GM12878 (cell line): ENCODE results near the gene KTN1. TPM values are rescaled to one million over a fixed set of nuclear protein-coding genes. Genes with fewer than 3 reads are reported as not detected.

ENCODE experiments used
- ATAC-seq: fragments of 200-7000 bp; cut with Tn5 transposase; 3 replicates; pipeline ENCODE4 v1.9.1; 2020; ENCODE audit warnings: mild to moderate bottlenecking, moderate library complexity
- BruUV-seq: library from RNA; stranded (reverse); fragments of 400-500 nt; replicated peaks from 2 replicates; lab custom pipeline; 2021; lab: Mats Ljungman, UMichigan
- CTCF ChIA-PET: fragments of 300-600 bp; sonication (Branson Sonifier 250); formaldehyde crosslinking; extraction: SDS; loops from one replicate; lab custom pipeline; 2021; ENCODE audit warnings: inconsistent platforms; lab: Yijun Ruan, JAX
- POLR2A ChIA-PET: fragments of 350-600 bp; formaldehyde crosslinking; extraction: SDS; loops from one replicate; lab custom pipeline; 2021; ENCODE audit warnings: inconsistent platforms; lab: Charles Lee
- RAD21 ChIA-PET: fragments of 300-600 bp; sonication (Branson Sonifier 250); formaldehyde crosslinking; loops from one replicate; lab custom pipeline; 2023; ENCODE audit warnings: antibody characterized with exemption; ENCODE audit not compliant: unreplicated experiment; lab: Charles Lee
- SMC1A ChIA-PET: fragments of 300-600 bp; sonication (Branson Sonifier 250); formaldehyde crosslinking; loops from one replicate; lab custom pipeline; 2023; ENCODE audit not compliant: unreplicated experiment, uncharacterized antibody; lab: Charles Lee
- DNase-seq: peaks from one replicate; pipeline ENCODE4 v3.0.0-alpha.2; 2011; ENCODE audit warnings: low read depth, low spot score
- FAIRE-seq: peaks from 3 replicates; lab custom pipeline; 2011; peaks lifted over from hg19 to GRCh38; lab: Jason Lieb, UNC
- H2AFZ ChIP-seq: 2 replicates; pipeline ENCODE4 v1.6.0; 2011; ENCODE audit warnings: low read depth, low read length, control low read depth; ENCODE audit not compliant: control insufficient read depth
- H3K27ac ChIP-seq: 2 replicates; pipeline ENCODE4 v1.5.1; 2011; ENCODE audit warnings: control low read depth; ENCODE audit not compliant: control insufficient read depth, insufficient read depth
- H3K27me3 ChIP-seq, 2 experiments: replicated peaks in 1 of 2; 2 replicates each; pipeline versions ENCODE4 v1.6.0 to v1.6.1; 2011; ENCODE audit warnings: low read length in 1 of 2; ENCODE audit not compliant: control insufficient read depth in 2 of 2, insufficient read depth in 2 of 2
- H3K36me3 ChIP-seq, 2 experiments: 2 replicates each; pipeline ENCODE4 v1.5.1; 2011; ENCODE audit warnings: low read length in 1 of 2; ENCODE audit not compliant: control insufficient read depth in 2 of 2, insufficient read depth in 2 of 2
- H3K4me1 ChIP-seq: 2 replicates; pipeline ENCODE4 v1.6.1; 2011; ENCODE audit warnings: mild to moderate bottlenecking, low read length, moderate library complexity, mixed read lengths; ENCODE audit not compliant: control insufficient read depth, insufficient read depth
- H3K4me2 ChIP-seq: 2 replicates; pipeline ENCODE4 v1.6.0; 2011; ENCODE audit warnings: control low read depth; ENCODE audit not compliant: control insufficient read depth, insufficient read depth
- H3K4me3 ChIP-seq: fragments of 200-600 bp; sonication (generic); 2 replicates; pipeline ENCODE4 v1.5.1; 2016
- H3K79me2 ChIP-seq: 2 replicates; pipeline ENCODE4 v1.6.0; 2011; ENCODE audit warnings: low read length; ENCODE audit not compliant: control insufficient read depth, insufficient read depth
- H3K9ac ChIP-seq: 2 replicates; pipeline ENCODE4 v1.8.0; 2011; ENCODE audit warnings: low read length, control low read depth, mixed read lengths; ENCODE audit not compliant: control insufficient read depth, insufficient read depth
- H3K9me3 ChIP-seq: replicated peaks from 3 replicates; pipeline ENCODE4 v1.5.1; 2011; ENCODE audit warnings: mild to moderate bottlenecking, low read length; ENCODE audit not compliant: control insufficient read depth, insufficient read depth
- H4K20me1 ChIP-seq: 2 replicates; pipeline ENCODE4 v1.6.0; 2011; ENCODE audit not compliant: control insufficient read depth, insufficient read depth
- ATF2 ChIP-seq: IDR thresholded peaks from 2 replicates; pipeline ENCODE4 v1.6.1; 2012; ENCODE audit warnings: low read length, inconsistent platforms
- ATF7 ChIP-seq: fragments of 450-650 bp; IDR thresholded peaks from 2 replicates; pipeline ENCODE4 v1.6.1; 2016; ENCODE audit warnings: low read depth, mild to moderate bottlenecking
- BACH1 ChIP-seq: fragments of 450-650 bp; IDR thresholded peaks from 2 replicates; pipeline ENCODE4 v1.6.1; 2017; ENCODE audit warnings: mild to moderate bottlenecking, borderline replicate concordance
- BCLAF1 ChIP-seq: fragments of 450-650 bp; IDR thresholded peaks from 2 replicates; pipeline ENCODE4 v1.6.1; 2017; ENCODE audit warnings: antibody characterized with exemption, mild to moderate bottlenecking, moderate library complexity
- BHLHE40 ChIP-seq, 2 experiments: fragments of 450-650 bp in 1 of 2; IDR thresholded peaks; 2 replicates each; pipeline ENCODE4 v1.6.1; 2011 to 2017; ENCODE audit warnings: low read depth in 2 of 2, borderline replicate concordance in 1 of 2, improper control_type of control experiment in 1 of 2, low read length in 1 of 2, mild to moderate bottlenecking in 1 of 2
- EED ChIP-seq: sonication (generic); IDR thresholded peaks from 2 replicates; pipeline ENCODE4 v1.6.1; 2016; ENCODE audit warnings: antibody characterized with exemption, low read depth
- ELK1 ChIP-seq: IDR thresholded peaks from 2 replicates; pipeline ENCODE4 v1.6.1; 2012; ENCODE audit warnings: low read depth, low read length, improper control_type of control experiment
- EP300 ChIP-seq, 2 experiments: fragments of 150-350 bp in 1 of 2; IDR thresholded peaks; 2 replicates each; pipeline ENCODE4 v1.6.1; 2011 to 2012; ENCODE audit warnings: low read depth in 2 of 2, low read length in 2 of 2, borderline replicate concordance in 1 of 2, improper control_type of control experiment in 1 of 2, inconsistent platforms in 1 of 2; ENCODE audit not compliant: control insufficient read depth in 1 of 2
- IKZF2 ChIP-seq, 2 experiments: fragments of 450-650 bp; IDR thresholded peaks; 2 replicates each; pipeline ENCODE4 v1.6.1; 2017; ENCODE audit warnings: mild to moderate bottlenecking in 2 of 2, moderate library complexity in 2 of 2
- NBN ChIP-seq: fragments of 450-650 bp; IDR thresholded peaks from 2 replicates; pipeline ENCODE4 v1.6.1; 2016
- SPI1 ChIP-seq: IDR thresholded peaks from 2 replicates; pipeline ENCODE4 v1.6.1; 2011; ENCODE audit warnings: low read depth, mild to moderate bottlenecking, low read length, moderate library complexity, borderline replicate concordance; ENCODE audit not compliant: insufficient read depth
- SUPT20H ChIP-seq: IDR thresholded peaks from 2 replicates; pipeline ENCODE4 v1.6.1; 2011; ENCODE audit warnings: low read depth, mild to moderate bottlenecking, low read length, moderate library complexity, borderline replicate concordance; ENCODE audit not compliant: control insufficient read depth
- TBL1XR1 ChIP-seq: IDR thresholded peaks from 2 replicates; pipeline ENCODE4 v1.6.1; 2012; ENCODE audit warnings: low read depth, low read length, improper control_type of control experiment
- ZNF207 ChIP-seq: fragments of 450-650 bp; IDR thresholded peaks from 2 replicates; pipeline ENCODE4 v1.6.1; 2014; ENCODE audit warnings: antibody characterized with exemption, mild to moderate bottlenecking, borderline replicate concordance
- in situ Hi-C: fragments of 300-500 bp; cut with MboI; formaldehyde crosslinking; loops from 9 replicates; pipeline ENCODE4 v1.14.3; 2018; ENCODE audit warnings: mixed read lengths
- intact Hi-C: fragments of 100-400 bp; cut with micrococcal nuclease; formaldehyde crosslinking; loops from one replicate; pipeline ENCODE4 v1.14.2; 2022; ENCODE audit not compliant: unreplicated experiment
- polyA plus RNA-seq, 11 experiments: library from polyadenylated mRNA; depleted of rRNA in 4 of 11; unstranded in 6 of 11; stranded (reverse) in 5 of 11; fragments of >200 nt; fragmentation: Nextera tagmentation in 4 of 11; fragmentation: Illumina TruSeq in 1 of 11; extraction: Ambion mirVana in 4 of 11; extraction: Trizol in 1 of 11; gene quantifications; 1 replicate in 1 of 11; 2 replicates in 10 of 11; pipeline versions ENCODE4 v1.2.1 to v1.2.3, GENCODE V29; 2011 to 2016; ENCODE audit warnings: inconsistent platforms in 2 of 11, missing spikeins in 2 of 11, low read depth in 1 of 11
- total RNA-seq, 4 experiments: library from RNA; depleted of rRNA in 3 of 4; stranded (reverse); fragments of >200 nt in 3 of 4; fragmentation: Illumina TruSeq in 1 of 4; extraction: Trizol in 1 of 4; gene quantifications; 2 replicates each; pipeline versions ENCODE4 v1.2.1 to v1.2.3, GENCODE V29; 2013 to 2021

The KTN1 gene
- total and polyA plus RNA-seq, 10 of the 15 experiments (the other 5 are each of a cell fraction or from before 2014, with no cell fraction given) = 50.6 to 154 (median 84.2) TPM

GRCh38 chr14:55628426-55628825, 48.4 kb downstream of the KTN1 start:
- H3K36me3 ChIP-seq = peaks cover 3 to 25% of the 10 kb centered on the region in 2 experiments
- ChIA-PET RAD21 (interaction anchor here (1.1 kb wide), 1 partner anchor 182 kb away, joined by 3 read pairs; no protein-coding TSS in a partner anchor), SMC1A (no interaction called here), POLR2A (no interaction called here), CTCF (no interaction called here)
- H3K27ac ChIP-seq = no peak overlapping the region
- no peak overlapping the region for H3K4me3 ChIP-seq
- no peaks in the 10 kb centered on the region for H3K4me1 ChIP-seq
- H3K27me3 ChIP-seq = no peaks in the 10 kb centered on the region
- H3K9ac ChIP-seq = no peak overlapping the region
- TF ChIP-seq EP300 (IDR thresholded peaks at IDR 0.05; ENCODE audit: borderline replicate concordance in 1 of 2, control insufficient read depth in 1 of 2, low read depth in 2 of 2, low read length in 2 of 2) (no peak), BCLAF1 (no peak), TBL1XR1 (no peak), IKZF2 (IDR thresholded peaks at IDR 0.05) (no peak), SUPT20H (no peak), ELK1 (no peak), BACH1 (no peak), ATF7 (no peak), SPI1 (no peak), EED (no peak), NBN (no peak), ATF2 (no peak), ZNF207 (no peak), BHLHE40 (IDR thresholded peaks at IDR 0.05; ENCODE audit: borderline replicate concordance in 1 of 2, low read depth in 2 of 2, low read length in 1 of 2) (no peak)
- in situ Hi-C loops (no loop called here), intact Hi-C loops (no loop called here)
- no peaks in the 10 kb centered on the region for H4K20me1 ChIP-seq
- H3K9me3 ChIP-seq = no peaks in the 10 kb centered on the region
- H3K4me2 ChIP-seq = no peak overlapping the region
- no peak for ATAC-seq
- BruUV-seq = no TSS peak
- no peak for DNase-seq
- H3K79me2 ChIP-seq = no peaks in the 10 kb centered on the region
- no peak overlapping the region for H2AFZ ChIP-seq
- FAIRE-seq = no peak
